ENCODE data around the gene ING4.

GRCh38 chr12:6696690-6697583, 34.0 kb upstream of the ING4 start:
- no peak for TF ChIP-seq POLR2A (IDR thresholded peaks at IDR 0.05)
- TF ChIP-seq, protein P1, sequence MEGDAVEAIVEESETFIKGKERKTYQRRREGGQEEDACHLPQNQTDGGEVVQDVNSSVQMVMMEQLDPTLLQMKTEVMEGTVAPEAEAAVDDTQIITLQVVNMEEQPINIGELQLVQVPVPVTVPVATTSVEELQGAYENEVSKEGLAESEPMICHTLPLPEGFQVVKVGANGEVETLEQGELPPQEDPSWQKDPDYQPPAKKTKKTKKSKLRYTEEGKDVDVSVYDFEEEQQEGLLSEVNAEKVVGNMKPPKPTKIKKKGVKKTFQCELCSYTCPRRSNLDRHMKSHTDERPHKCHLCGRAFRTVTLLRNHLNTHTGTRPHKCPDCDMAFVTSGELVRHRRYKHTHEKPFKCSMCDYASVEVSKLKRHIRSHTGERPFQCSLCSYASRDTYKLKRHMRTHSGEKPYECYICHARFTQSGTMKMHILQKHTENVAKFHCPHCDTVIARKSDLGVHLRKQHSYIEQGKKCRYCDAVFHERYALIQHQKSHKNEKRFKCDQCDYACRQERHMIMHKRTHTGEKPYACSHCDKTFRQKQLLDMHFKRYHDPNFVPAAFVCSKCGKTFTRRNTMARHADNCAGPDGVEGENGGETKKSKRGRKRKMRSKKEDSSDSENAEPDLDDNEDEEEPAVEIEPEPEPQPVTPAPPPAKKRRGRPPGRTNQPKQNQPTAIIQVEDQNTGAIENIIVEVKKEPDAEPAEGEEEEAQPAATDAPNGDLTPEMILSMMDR (IDR thresholded peaks at IDR 0.05): no peak

All from esophagus squamous epithelium (tissue), 4 donors.